ENCODE data around the gene RPP38. TPM values are rescaled to one million over a fixed set of nuclear protein-coding genes. Genes with fewer than 3 reads are reported as not detected.

RPP38 gene
- total and polyA plus RNA-seq, 10 donors: 12.5 to 24.9 (median 16.3) TPM

Other genes with a start within 250 kb of the RPP38 start
- 1 to 10 TPM; 4.0 to 8.4 (median 5.1) TPM for gene SUV39H2, start 218.5 kb upstream of the RPP38 start, total RNA-seq
- gene SUV39H2, start 218.5 kb upstream of the RPP38 start, polyA plus RNA-seq: 1 to 10 TPM; 1.2 to 3.1 (median 2.7) TPM
- 10 to 100 TPM; 23.0 to 35.6 (median 27.3) TPM for gene DCLRE1C, start 143.3 kb upstream of the RPP38 start, total RNA-seq
- gene DCLRE1C, start 143.3 kb upstream of the RPP38 start, polyA plus RNA-seq: 1 to 10 TPM; 6.8 to 9.2 (median 9.2) TPM
- not detected for gene MEIG1, start 138.0 kb upstream of the RPP38 start, total RNA-seq
- under 1 TPM; 0.54 to 0.64 (median 0.57) TPM for gene MEIG1, start 138.0 kb upstream of the RPP38 start, polyA plus RNA-seq
- 10 to 100 TPM in 3 of 7 donors, 1 to 10 TPM in 3, not detected in 1; 2.6 to 17.5 (median 6.8) TPM for gene OLAH, start 53.4 kb upstream of the RPP38 start, total RNA-seq
- 1 to 10 TPM in 2 of 3 donors, under 1 TPM in 1; 0.80 to 4.0 (median 1.2) TPM for gene OLAH, start 53.4 kb upstream of the RPP38 start, polyA plus RNA-seq
- gene ACBD7, start 8.6 kb upstream of the RPP38 start, total RNA-seq: under 1 TPM in 1 of 7 donors, not detected in 6; 0.77 TPM
- under 1 TPM in 2 of 3 donors, not detected in 1; 0.09 to 0.10 TPM for gene ACBD7, start 8.6 kb upstream of the RPP38 start, polyA plus RNA-seq
- 10 to 100 TPM; 11.3 to 19.2 (median 14.6) TPM for gene NMT2, start 71.3 kb downstream of the RPP38 start, total RNA-seq
- 10 to 100 TPM in 1 of 3 donors, 1 to 10 TPM in 2; 4.3 to 10.2 (median 6.0) TPM for gene NMT2, start 71.3 kb downstream of the RPP38 start, polyA plus RNA-seq